Stimulated activated CD4-positive, alpha-beta T cell treated with anti-CD3 and anti-CD28 coated beads, TNF-alpha, amount 100 ng/mL, for 24 hours (primary cell): ENCODE measurements around the gene KIF1A.
A peak's percentile ranks its signal among the peaks of the same experiment; 100 is the strongest.

Source experiments
- DNase-seq, 3 experiments: peaks; one replicate each; pipeline ENCODE4 v3.0.0-alpha.2; 2020; ENCODE audit warnings: low read depth in 3 of 3

The KIF1A gene

GRCh38 chr2:240719676-240720545, 100.1 kb downstream of the KIF1A start:
- DNase-seq = no peak

GRCh38 chr2:240718896-240719490, 101.0 kb downstream of the KIF1A start:
- no peak for DNase-seq

- no peak for DNase-seq
Observed at GRCh38 chr2:240717681-240718581, 102.1 kb downstream of the KIF1A start.

GRCh38 chr2:240717181-240717641, 102.8 kb downstream of the KIF1A start:
- DNase-seq = no peak

GRCh38 chr2:240716130-240716798, 103.8 kb downstream of the KIF1A start:
- no peak for DNase-seq

GRCh38 chr2:240714747-240715725, 105.0 kb downstream of the KIF1A start:
- DNase-seq = no peak

- DNase-seq = no peak
Observed at GRCh38 chr2:240713928-240714746, 105.9 kb downstream of the KIF1A start.

- no peak for DNase-seq
Observed at GRCh38 chr2:240713071-240713927, 106.7 kb downstream of the KIF1A start.

GRCh38 chr2:240712121-240712520, 107.9 kb downstream of the KIF1A start:
- DNase-seq = no peak

GRCh38 chr2:240711701-240712100, 108.3 kb downstream of the KIF1A start:
- DNase-seq = no peak

GRCh38 chr2:240711296-240711695, 108.7 kb downstream of the KIF1A start:
- DNase-seq = no peak

- DNase-seq = no peak
Observed at GRCh38 chr2:240708457-240708856, 111.6 kb downstream of the KIF1A start.

GRCh38 chr2:240707821-240708220, 112.2 kb downstream of the KIF1A start:
- DNase-seq = no peak

GRCh38 chr2:240707043-240707756, 112.8 kb downstream of the KIF1A start:
- DNase-seq = no peak

GRCh38 chr2:240705204-240705791, 114.7 kb downstream of the KIF1A start:
- peak in 1 of 3 experiments; percentile 11 for DNase-seq

GRCh38 chr2:240704651-240705050, 115.4 kb downstream of the KIF1A start:
- DNase-seq = peak in 2 of 3 experiments; percentile 14 to 19
